Fibroblast of lung (primary cell): ENCODE measurements around the gene KRT3. TPM values are rescaled to one million over a fixed set of nuclear protein-coding genes. Genes with fewer than 3 reads are reported as not detected.

Source experiments
- DNase-seq, 2 donors: peaks; one replicate each; pipeline versions ENCODE4 v3.0.0 to v3.0.0-alpha.2; 2010; ENCODE audit warnings: low read depth in 2 of 2
- H2AFZ ChIP-seq: 2 replicates; pipeline ENCODE4 v1.5.1; 2012; ENCODE audit warnings: low read length, control low read depth, inconsistent platforms
- H3K27ac ChIP-seq: 2 replicates; pipeline ENCODE4 v1.5.1; 2011; ENCODE audit warnings: low read length, control low read depth; ENCODE audit not compliant: insufficient read depth
- H3K27me3 ChIP-seq: 2 replicates; pipeline ENCODE4 v1.5.1; 2011; ENCODE audit warnings: mild to moderate bottlenecking, low read length; ENCODE audit not compliant: control insufficient read depth, insufficient read depth
- H3K36me3 ChIP-seq: 2 replicates; pipeline ENCODE4 v1.5.1; 2011; ENCODE audit warnings: low read length; ENCODE audit not compliant: control insufficient read depth, insufficient read depth
- H3K4me1 ChIP-seq: 2 replicates; pipeline ENCODE4 v1.5.1; 2011; ENCODE audit warnings: low read length; ENCODE audit not compliant: control insufficient read depth, insufficient read depth; ENCODE audit errors: extremely low read depth
- H3K4me2 ChIP-seq: 2 replicates; pipeline ENCODE4 v1.5.1; 2011; ENCODE audit warnings: low read length, control low read depth; ENCODE audit not compliant: insufficient read depth; ENCODE audit errors: extremely low read depth
- H3K4me3 ChIP-seq, 4 experiments: fragments of 200-600 bp in 1 of 4; sonication (generic) in 1 of 4; replicated peaks in 1 of 4; 2 replicates each; pipeline ENCODE4 v1.5.1; 2011 to 2016; ENCODE audit warnings: low read length in 4 of 4, low read depth in 3 of 4, mild to moderate bottlenecking in 3 of 4, control low read depth in 2 of 4, inconsistent platforms in 1 of 4, mixed read lengths in 1 of 4; ENCODE audit not compliant: insufficient read depth in 1 of 4; ENCODE audit errors: control extremely low read depth in 1 of 4
- H3K79me2 ChIP-seq: 2 replicates; pipeline ENCODE4 v1.5.1; 2012; ENCODE audit warnings: mild to moderate bottlenecking, low read length, inconsistent platforms; ENCODE audit not compliant: control insufficient read depth, insufficient read depth
- H3K9ac ChIP-seq: 2 replicates; pipeline ENCODE4 v1.5.1; 2011; ENCODE audit warnings: mild to moderate bottlenecking, low read length, control low read depth; ENCODE audit not compliant: insufficient read depth
- H3K9me3 ChIP-seq: 2 replicates; pipeline ENCODE4 v1.5.1; 2012; ENCODE audit warnings: low read depth, low read length; ENCODE audit not compliant: control insufficient read depth, insufficient read depth
- H4K20me1 ChIP-seq: 2 replicates; pipeline ENCODE4 v1.5.1; 2011; ENCODE audit warnings: low read length; ENCODE audit not compliant: control insufficient read depth, insufficient read depth; ENCODE audit errors: extremely low read depth
- CTCF ChIP-seq, 2 donors: IDR thresholded peaks in 1 of 2; conservative IDR thresholded peaks in 1 of 2; 1 replicate in 1 of 2; 2 replicates in 1 of 2; pipeline ENCODE4 v1.5.1; 2011 to 2012; ENCODE audit warnings: low read length in 2 of 2, control low read depth in 1 of 2, inconsistent platforms in 1 of 2, low read depth in 1 of 2, mild to moderate bottlenecking in 1 of 2
- EZH2 ChIP-seq: IDR thresholded peaks from 2 replicates; pipeline ENCODE4 v1.5.1; 2012; ENCODE audit warnings: low read length, control low read depth, mild to moderate bottlenecking; ENCODE audit errors: missing control alignments
- polyA plus RNA-seq, 2 donors: library from polyadenylated mRNA; depleted of rRNA in 1 of 2; stranded (reverse) in 1 of 2; unstranded in 1 of 2; fragments of >200 nt; gene quantifications; 2 replicates each; pipeline ENCODE4 v1.2.1, GENCODE V29; 2011 to 2012; ENCODE audit warnings: missing spikeins in 1 of 2
- total RNA-seq: library from RNA; depleted of rRNA; stranded (reverse); fragments of >200 nt; gene quantifications from 2 replicates; pipeline ENCODE4 v1.2.1, GENCODE V29; 2014

Gene KRT3
- total and polyA plus RNA-seq, 2 donors (not counting 1 experiment from before 2014, with no cell fraction given), result not detected

GRCh38 chr12:52813203-52813819 lies 17.4 kb upstream of the KRT3 start:
- H3K4me2 ChIP-seq, result no peak overlapping the region
- H2AFZ ChIP-seq, result no peak overlapping the region
- no peak overlapping the region for H3K4me3 ChIP-seq
- H3K36me3 ChIP-seq, result no peaks in the 10 kb centered on the region
- DNase-seq, result no peak
- peaks cover 4% of the 10 kb centered on the region for H3K27me3 ChIP-seq
- H3K4me1 ChIP-seq, result no peaks in the 10 kb centered on the region
- TF ChIP-seq CTCF (conservative IDR thresholded peaks at IDR 0.05 in 1 of 2, IDR thresholded peaks at IDR 0.05 in 1 of 2; ENCODE audit: low read depth in 1 of 2, low read length in 2 of 2) (no peak), EZH2 (no peak)
- H3K27ac ChIP-seq, result no peak overlapping the region
- no peak overlapping the region for H3K9ac ChIP-seq
- H3K79me2 ChIP-seq, result no peaks in the 10 kb centered on the region
- H3K9me3 ChIP-seq, result no peaks in the 10 kb centered on the region
- no peaks in the 10 kb centered on the region for H4K20me1 ChIP-seq

GRCh38 chr12:52812749-52813148 lies 16.8 kb upstream of the KRT3 start:
- Histone ChIP-seq H3K36me3 (no peaks in the 10 kb centered on the region), H3K79me2 (no peaks in the 10 kb centered on the region)

GRCh38 chr12:52812073-52812400 lies 16.1 kb upstream of the KRT3 start:
- H3K4me2 ChIP-seq, result no peak overlapping the region
- H3K27me3 ChIP-seq, result peaks cover 4% of the 10 kb centered on the region
- no peaks in the 10 kb centered on the region for H3K4me1 ChIP-seq
- no peaks in the 10 kb centered on the region for H3K36me3 ChIP-seq
- no peaks in the 10 kb centered on the region for H4K20me1 ChIP-seq
- H3K79me2 ChIP-seq, result no peaks in the 10 kb centered on the region
- H2AFZ ChIP-seq, result no peak overlapping the region
- no peaks in the 10 kb centered on the region for H3K9me3 ChIP-seq
- H3K27ac ChIP-seq, result no peak overlapping the region
- no peak for DNase-seq
- no peak overlapping the region for H3K4me3 ChIP-seq
- no peak for TF ChIP-seq EZH2
- no peak for TF ChIP-seq CTCF (conservative IDR thresholded peaks at IDR 0.05 in 1 of 2, IDR thresholded peaks at IDR 0.05 in 1 of 2; ENCODE audit: low read depth in 1 of 2, low read length in 2 of 2)
- H3K9ac ChIP-seq, result no peak overlapping the region

More at GRCh38 chr12:52812749-52813148, 16.8 kb upstream of the KRT3 start:
- no peak overlapping the region for H3K4me2 ChIP-seq
- TF ChIP-seq EZH2 (no peak), CTCF (conservative IDR thresholded peaks at IDR 0.05 in 1 of 2, IDR thresholded peaks at IDR 0.05 in 1 of 2; ENCODE audit: low read depth in 1 of 2, low read length in 2 of 2) (no peak)
- H3K4me1 ChIP-seq, result no peaks in the 10 kb centered on the region
- no peak for DNase-seq
- H2AFZ ChIP-seq, result no peak overlapping the region
- H3K27me3 ChIP-seq, result peaks cover 4% of the 10 kb centered on the region
- H4K20me1 ChIP-seq, result no peaks in the 10 kb centered on the region
- H3K27ac ChIP-seq, result no peak overlapping the region
- no peak overlapping the region for H3K4me3 ChIP-seq
- H3K9ac ChIP-seq, result no peak overlapping the region
- H3K9me3 ChIP-seq, result no peaks in the 10 kb centered on the region
